Stimulated activated CD4-positive, alpha-beta T cell treated with anti-CD3 and anti-CD28 coated beads, Interleukin-1b, Interleukin-23, amount 100 ng/mL, for 1 hour (primary cell): ENCODE measurements around the gene CHRNA4.
"Not testable (repeated sequence)": the region's sequence is repeated elsewhere in the genome, so short reads cannot be mapped to it uniquely, and the experiment has no call there.

Experiments used
- DNase-seq, 2 donors: peaks; one replicate each; pipeline ENCODE4 v3.0.0-alpha.2; 2020; ENCODE audit warnings: low read depth in 2 of 2

CHRNA4 gene

DNA sequence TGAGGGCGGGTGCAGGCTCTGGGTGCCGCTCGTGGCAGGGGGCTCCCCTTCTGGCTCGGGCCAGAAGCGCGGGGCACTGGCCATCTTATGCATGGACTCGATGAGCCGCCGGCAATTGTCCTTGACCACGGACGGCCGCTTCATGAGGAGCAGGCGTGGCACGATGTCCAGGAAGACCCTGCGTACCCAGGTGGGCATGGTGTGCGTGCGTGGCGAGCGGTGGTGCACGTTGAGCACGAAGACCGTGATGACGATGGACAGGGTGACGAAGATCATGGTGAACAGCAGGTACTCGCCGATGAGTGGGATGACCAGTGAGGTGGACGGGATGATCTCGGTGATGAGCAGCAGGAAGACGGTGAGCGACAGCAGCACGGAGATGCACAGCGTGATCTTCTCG lies 11.0 kb downstream of the CHRNA4 start:
- no peak for DNase-seq

DNA sequence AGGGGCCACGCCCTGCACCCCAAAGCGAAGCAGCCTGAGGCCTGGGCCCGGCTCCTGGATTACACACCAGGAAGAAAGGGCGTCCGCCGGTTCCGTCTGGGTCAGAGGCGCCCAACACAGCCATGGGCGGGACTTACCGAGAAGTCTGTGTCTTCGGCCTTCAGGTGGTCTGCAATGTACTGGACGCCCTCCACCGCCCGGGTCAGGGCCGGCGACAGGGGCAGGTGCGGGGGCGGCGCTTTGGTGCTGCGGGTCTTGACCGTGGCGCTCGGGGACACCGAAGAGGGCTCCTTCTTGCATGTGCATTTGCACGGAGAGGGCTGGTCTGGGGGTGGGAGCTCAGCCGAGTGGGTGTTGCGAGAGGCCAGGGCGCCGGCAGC lies 11.6 kb downstream of the CHRNA4 start:
- no peak for DNase-seq

DNA sequence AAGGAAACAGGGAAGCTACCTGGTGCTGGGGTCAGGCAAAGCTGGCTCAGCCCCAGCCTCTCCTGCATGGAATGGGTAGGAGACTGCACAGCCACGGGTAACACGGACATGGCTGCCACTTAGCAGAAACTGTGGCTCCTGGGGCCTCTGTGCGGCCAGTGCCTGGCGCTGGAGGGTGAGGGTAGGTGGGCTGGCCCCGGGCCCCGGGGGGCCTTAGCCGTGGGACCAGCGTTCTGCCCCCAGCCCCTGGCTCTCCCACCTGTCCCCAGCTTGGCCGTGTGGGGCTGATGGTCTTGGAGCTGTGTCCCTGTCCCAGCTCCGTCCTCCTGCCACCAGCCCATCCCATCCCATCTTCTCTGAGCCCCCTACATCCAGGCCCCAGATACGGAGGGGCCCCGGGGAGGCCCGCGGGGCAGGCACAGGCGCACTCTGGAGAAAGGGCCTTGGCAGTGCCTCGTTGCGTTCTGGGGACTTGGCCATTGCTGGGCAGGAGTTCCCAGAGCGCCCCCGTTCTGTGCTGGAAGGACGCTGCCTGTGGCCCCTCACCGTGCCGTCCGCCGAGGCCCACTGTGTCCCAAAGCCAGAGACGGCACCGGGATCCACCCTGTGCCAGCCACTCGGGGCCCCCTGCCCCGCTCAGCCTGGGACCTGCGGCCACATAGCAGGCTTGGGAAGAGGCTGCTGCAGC lies 12.2 kb downstream of the CHRNA4 start:
- no peak for DNase-seq

DNA sequence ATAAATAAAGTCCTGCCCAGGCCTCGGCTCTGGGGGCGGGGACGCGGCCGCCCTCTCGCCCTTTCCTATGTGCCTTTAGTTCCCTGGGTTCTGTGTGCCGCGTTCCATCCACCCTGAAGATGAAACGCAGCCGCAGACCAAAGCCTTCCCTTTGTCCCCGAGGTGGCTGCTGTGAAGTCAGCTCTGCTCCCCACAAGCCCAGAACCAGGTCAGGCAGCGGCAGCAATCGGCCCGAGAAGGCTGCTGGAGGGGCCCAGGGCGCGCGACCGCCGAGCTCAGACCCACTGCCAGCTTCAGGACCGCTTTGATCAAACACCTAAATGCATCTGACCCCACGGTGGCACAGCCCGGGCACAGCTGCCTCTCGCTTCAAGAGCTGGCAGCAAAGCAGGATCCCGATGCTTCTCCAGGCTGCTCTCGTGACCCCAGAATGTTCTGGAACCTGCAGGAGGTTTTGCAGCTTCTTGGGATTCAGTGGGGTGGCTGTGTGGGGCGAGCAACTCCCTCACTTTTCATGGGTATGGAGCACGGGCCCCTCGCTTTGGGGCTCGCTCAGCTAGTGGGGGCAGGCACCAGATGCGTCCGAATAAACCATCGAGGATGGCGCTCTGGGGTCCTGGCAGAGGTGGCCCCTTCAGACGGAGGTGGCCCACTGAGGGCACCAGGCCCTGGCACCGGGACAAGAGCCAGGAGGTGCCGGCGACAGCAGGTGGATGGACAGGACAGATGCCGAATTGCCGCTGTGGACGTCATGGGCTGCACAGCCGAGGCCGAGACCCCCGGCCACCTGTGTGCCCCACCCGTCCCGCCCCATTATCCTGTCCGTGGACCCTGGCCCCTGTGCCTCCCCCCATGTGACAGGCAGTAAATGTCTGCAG lies 13.0 kb downstream of the CHRNA4 start:
- no peak for DNase-seq

DNA sequence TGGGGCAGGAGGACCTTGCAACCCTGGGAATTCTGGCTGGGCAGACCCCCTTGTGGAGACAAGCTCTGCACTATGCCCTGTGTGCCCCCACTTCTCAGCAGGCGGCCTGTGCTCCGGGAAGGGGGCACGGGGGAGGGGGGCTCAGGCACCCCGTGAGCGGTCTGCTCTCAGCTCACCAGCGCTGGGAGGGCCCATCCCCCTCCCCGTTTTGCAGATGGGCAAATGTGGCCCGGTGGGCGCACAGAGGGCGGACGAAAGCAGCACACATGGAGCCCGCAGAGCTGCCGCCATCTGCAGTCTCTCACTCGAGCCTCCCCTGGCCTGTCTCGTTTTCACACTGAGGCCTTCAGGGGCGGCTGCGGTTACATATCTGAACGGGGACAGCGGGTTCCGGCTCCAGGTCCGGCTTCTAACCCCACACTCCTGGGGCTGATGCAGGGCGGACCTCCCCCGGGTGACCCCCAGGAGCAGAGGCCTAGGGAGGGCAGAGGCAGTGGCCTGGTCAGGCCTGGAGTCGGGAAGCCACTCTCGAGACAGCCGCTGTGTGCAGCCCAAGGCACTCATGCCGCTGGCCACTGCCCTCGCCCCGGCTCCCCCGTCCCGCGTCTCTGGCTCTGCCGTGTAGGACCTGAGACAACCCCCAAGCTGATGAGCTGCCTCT lies 13.9 kb downstream of the CHRNA4 start:
- DNase-seq: no peak

DNA sequence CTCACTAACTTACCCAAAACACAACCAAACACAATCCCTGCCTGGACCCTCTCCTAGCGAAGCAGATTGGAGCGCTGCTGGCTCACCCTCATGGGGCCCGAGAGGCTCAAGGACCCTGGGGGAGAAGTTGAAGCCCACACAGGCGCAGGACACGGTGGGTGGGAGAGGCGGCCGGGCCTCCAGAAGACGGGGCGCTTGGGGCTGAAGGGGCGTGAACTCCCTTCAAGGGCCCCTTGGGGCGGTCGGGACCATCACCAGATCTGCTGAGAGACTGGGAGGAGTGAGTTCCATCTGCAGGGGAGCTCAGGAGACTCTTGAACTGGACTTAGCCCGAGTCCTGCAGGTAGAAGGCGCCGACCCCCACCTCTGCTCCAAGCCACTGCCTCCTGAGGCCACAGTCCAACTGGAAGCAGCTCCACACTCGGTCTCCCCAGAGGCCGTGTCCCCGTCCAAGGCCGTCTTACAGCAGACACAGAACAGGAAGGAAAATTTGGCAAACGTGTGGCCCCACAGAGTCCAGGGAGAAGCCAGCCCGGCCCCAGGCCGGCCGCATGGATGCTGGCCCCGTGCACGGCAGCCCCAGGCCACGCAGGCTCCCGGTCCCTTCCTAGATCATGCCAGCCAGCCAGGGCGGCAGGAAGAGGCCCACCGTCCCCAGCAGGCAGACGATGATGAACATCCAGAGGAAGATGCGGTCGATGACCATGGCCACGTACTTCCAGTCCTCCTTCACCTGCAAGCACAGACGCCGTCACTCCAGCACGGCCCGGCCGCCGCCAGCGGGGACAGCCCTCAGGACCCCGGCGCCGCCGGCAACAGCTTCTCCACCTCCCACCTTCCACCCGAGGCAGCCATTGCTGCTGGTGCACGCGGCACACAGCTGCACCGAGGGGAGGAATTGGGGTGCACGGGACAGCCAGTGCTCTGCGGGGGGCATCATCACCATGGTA lies 14.7 kb downstream of the CHRNA4 start:
- no peak for DNase-seq

DNA sequence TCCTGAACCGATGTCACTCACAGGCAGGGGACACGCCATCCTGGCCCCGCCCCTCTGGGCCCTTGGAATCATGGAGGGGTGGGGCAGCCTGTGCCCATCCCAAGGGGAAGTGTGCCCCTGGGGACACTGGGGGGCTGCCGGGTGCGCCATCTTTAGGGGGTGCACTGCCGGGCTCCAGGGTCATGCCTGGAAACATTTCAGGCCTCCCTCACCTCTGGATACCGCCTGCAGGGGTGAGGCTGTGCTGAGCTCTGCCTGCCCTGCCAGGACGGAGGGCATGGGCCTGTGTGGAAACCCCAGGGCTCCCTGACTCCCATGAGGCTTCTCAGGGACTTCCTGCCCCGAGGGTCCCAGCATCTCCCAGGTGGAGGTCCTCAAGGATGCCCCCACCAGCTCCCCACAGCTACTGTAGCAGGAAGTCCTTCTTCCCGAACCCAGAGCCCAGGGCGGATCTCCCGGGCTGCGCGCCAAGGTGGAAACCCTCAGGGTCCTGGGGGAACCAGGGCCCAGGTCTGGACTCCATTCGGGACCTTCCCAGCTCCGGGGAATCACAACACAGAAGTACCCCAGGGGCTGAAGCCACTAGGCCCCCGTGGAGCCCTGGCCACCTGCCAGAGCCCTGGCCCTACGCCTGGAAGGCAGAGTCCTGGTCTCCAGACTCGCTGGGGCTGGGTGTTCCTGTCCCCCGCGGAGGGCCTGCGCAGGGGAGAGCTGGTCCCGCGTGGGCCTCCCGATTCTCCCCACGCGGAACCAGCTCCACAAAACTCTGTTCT lies 15.6 kb downstream of the CHRNA4 start:
- DNase-seq: no peak

DNA sequence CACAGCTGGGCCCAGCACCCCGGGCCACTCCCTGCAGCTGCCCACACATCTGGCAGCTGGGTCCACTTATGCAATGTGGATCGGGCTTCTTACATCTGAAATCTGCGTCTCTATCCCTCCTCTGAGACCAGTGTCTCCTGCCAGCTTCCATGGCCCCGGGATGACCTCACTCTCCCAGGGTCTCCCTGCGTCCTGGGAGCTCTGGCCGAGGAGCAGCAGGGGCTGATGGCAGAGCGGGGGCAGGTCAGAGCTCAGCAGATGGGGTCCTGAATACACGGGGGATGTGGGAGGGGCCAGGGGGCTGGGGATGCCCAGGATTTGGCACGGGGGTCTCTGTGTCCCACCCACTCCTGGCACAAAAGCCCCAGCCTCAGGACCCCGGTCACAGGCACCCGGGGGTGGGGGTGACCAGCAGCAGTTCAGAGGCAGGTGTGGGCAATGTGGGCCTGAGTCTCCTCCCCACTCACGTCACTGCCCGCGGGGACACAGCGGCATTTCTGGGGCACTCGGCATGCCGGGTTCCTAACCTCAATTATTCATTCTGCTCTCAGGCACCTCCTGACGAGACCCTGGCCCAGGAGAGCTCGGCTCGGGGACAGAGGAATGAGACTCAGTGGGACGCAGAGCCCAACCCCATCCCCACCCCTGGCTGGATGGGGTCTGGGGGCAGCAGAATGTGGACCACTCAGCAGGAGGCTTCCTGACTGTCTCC lies 16.4 kb downstream of the CHRNA4 start:
- no peak for DNase-seq

DNA sequence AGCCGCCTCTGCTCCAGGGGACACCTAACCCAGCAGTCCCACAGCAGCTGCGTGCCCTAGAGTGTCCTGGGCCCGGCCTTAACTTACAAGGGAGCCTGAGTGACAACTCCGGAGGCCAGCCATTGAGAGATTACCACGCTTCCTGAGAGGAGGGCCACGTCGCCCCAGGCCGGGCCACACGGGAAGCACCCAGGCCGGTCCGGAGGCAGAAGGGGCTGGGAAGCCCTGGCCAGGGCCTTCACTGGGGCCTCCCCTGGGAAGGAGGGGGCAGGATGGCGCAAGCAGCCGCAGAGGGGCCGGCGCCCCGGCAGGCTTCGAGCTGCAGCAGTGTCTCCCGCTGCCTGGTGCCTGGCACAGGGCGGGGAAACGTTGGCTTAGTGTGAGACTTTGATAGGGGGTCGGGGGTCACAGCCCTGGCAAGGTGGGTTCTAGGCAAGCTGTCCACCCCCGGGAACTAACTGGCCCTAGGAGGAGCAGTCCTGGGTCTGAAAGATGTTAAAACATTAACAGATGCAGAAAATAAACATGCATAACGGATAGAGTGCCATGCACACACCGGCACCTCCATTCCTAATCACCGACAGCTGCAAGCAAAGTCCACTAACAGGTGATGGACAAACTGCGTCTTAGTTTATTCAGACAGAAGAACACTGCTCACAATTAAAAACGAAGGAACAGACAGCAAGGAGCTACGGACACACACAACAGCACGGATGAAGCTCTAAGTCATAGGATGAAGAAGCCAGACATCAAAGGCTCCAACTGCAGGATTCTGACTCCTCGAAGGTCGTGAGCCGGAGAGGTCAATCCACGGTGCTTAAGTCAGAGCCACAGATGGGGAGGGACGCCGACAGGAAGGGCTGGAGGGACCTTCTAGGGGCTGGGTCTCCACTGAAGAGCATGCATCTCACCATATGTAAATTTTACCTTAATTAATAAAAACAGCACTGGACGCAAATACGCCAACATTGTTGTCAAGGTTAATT lies 17.4 kb downstream of the CHRNA4 start:
- DNase-seq: no peak

DNA sequence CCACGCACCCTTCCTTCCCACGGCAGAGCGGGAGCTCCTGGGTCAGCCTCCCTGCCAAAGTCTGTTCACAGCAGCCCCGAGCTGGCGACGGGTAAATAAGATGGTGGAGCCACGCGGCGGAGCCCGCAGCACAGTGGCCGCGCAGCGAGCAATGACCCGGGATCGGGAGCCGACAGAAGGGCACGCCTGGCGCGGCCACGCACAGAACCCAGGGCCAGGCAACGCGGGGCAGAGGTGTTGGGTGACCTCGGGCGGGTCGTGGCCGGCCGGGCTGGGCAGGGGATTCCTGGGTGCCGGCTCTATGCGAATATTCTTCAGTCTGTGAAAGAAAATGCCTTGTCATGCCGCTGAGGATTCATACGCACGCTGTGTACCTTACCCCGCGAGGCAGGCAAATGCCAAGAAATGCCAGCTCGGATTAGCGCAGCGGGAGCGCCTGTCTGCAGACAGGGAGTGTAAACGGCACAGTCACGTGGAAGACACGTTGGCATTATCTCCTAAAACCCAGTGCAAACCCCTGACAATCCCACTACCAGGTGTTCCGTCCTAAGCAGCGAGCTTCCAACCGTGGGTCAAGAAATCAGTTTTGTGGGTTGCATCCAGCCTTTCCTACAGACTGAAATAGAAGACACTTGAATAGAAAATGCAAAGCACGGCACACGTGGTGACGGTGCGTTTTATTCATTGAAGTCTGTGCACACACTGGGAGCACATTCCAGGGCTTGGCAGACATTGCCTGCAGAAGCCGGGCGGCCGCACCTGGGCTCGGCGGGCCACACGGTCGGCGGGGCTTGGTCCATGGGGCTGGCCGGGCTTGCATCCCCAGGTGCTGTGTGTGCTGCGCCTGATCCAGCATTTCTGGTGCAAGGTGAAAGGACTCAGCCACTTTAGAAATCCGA lies 18.3 kb downstream of the CHRNA4 start:
- DNase-seq: no peak

DNA sequence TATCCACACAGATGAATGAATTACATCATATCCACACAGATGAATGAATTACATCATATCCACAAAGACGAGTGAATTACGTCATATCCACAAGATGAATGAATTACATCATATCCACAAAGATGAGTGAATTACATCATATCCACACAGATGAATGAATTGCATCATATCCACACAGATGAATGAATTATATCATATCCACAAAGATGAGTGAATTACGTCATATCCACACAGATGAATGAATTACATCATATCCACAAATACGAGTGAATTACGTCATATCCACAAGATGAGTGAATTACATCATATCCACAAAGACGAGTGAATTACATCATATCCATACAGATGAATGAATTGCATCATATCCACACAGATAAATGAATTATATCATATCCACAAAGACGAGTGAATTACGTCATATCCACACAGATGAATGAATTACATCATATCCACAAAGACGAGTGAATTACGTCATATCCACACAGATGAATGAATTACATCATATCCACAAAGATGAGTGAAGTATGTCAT lies 20.9 kb downstream of the CHRNA4 start:
- not testable (repeated sequence) for DNase-seq

DNA sequence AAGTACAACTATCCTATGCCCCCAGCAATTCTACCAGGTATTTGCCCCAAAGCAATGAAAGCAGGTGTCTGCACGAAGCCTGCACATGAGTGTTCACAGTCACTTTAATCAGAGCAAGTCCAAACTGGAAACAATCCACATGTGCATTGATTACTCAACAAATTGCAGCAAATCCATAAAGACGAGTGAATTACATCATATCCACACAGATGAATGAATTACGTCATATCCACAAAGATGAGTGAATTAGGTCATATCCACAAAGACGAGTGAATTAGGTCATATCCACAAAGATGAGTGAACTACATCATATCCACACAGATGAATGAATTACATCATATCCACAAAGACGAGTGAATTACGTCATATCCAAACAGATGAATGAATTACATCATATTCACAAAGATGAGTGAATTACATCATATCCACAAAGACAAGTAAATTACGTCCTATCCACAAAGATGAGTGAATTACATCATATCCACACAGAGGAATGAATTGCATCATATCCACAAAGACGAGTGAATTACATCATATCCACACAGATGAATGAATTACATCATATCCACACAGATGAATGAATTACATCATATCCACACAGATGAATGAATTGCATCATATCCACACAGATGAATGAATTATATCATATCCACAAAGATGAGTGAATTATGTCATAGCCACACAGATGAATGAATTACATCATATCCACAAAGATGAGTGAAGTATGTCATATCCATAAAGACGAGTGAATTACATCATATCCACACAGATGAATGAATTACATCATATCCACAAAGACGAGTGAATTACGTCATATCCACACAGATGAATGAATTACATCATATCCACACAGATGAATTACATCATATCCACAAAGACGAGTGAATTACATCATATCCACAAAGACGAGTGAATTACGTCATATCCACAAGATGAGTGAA lies 21.7 kb downstream of the CHRNA4 start:
- DNase-seq: not testable (repeated sequence)

DNA sequence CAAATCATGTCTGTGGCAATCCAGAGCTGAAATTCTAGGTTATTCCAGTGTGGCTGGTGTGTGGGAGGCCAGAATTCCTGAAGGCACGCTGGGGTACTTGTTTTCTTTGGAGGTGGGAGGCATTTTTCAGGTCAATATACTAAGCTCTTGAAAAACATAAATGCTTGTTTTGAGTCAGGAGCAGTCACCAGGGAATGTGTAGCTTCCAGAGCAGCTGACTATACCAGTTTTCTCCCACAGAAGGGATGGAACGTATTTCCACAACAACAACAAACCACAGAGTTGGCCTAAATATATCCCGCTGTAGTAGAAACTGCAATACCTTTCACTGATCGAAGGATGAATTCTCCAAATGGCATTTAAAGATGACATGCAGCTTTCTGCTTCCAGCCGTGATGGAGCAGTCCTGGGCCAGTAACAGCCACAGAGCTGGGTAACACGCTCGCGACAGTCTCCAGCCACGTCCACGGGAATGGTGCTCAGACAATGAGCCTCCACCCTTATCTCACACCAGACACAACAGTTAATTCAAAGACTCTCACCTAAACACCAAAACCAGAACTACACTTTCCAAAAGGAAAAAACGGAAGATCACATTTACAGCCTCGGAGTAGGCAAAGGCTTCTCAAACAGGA lies 23.2 kb downstream of the CHRNA4 start:
- no peak for DNase-seq

DNA sequence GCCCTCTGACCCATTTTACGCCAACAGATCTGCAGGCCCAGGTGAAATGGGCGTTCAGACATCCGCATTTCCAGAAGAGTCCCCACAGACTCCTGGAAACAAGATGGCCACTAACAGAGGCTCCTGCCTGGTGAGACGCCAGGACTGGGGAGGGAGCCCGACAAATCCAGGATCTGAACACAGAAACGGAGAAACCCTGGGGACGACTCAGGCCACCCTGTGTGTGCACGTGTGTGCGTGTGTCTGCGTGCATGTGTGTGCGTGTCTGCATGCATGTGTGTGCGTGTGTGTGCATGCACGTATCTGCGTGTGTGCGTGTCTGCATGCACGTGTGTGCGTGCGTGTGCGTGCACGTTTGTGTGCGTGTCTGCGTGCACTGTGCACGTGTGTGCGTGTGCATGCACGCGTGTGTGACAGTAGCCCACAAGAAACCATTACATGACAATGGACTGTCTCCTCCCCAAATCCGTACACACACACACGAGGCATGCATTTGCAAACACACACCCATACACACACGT lies 24.9 kb downstream of the CHRNA4 start:
- DNase-seq: no peak

DNA sequence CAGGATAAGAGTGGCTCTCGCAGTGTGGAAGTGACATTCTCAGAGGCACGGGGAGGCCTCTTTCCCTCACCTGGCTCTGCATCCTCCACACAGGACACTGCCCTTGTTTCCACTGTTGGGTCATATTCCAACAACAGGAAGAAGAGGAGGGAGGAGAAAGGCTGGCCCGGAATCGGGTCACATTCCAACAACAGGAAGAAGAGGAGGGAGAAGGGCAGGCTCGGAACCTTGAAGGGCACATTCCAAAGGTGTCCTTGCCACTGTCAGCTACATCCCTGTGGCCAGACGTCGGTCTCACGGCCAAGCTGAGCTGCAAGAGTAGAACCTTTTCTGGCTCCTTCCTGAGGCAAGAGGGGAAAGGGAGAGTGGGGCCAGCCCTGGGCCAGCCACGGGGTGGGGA lies 25.4 kb downstream of the CHRNA4 start:
- DNase-seq: no peak

DNA sequence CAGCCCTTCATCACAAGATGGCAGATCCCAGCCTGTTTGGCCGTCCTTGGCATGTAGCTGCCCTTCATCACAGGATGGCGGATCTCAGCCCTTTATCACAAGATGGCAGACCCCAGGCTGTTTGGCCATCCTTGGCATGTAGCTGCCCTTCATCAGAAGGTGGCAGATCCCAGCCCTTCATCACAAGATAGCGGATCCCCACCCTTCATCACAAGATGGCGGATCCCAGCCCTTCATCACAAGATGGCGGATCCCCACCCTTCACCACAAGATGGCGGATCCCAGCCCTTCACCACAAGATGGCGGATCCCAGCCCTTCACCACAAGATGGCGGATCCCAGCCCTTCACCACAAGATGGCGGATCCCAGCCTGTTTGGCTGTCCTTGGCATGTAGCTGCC lies 26.1 kb downstream of the CHRNA4 start:
- not testable (repeated sequence) for DNase-seq
